Mucosa of rectum (tissue), 2 donors: ENCODE data around the gene SLC3A2.

Experiments used
- H3K27ac ChIP-seq, 2 donors: one replicate each; pipeline ENCODE4 v1.7.0; 2013; ENCODE audit warnings: inconsistent platforms in 2 of 2, low read depth in 2 of 2, low read length in 2 of 2
- H3K27me3 ChIP-seq, 2 donors: one replicate each; pipeline ENCODE4 v1.7.0; 2013; ENCODE audit warnings: low read length in 2 of 2; ENCODE audit not compliant: control insufficient read depth in 2 of 2, insufficient read depth in 2 of 2
- H3K36me3 ChIP-seq, 2 donors: one replicate each; pipeline ENCODE4 v1.7.0; 2013; ENCODE audit warnings: low read length in 2 of 2; ENCODE audit not compliant: control insufficient read depth in 2 of 2, insufficient read depth in 2 of 2
- H3K4me1 ChIP-seq, 2 donors: one replicate each; pipeline ENCODE4 v1.7.0; 2013; ENCODE audit warnings: low read length in 2 of 2, mild to moderate bottlenecking in 1 of 2; ENCODE audit not compliant: control insufficient read depth in 2 of 2, insufficient read depth in 2 of 2
- H3K4me3 ChIP-seq, 2 donors: one replicate each; pipeline ENCODE4 v1.7.0; 2013; ENCODE audit warnings: low read length in 2 of 2
- H3K9ac ChIP-seq, 2 donors: one replicate each; pipeline ENCODE4 v1.7.0; 2013; ENCODE audit warnings: low read length in 2 of 2, low read depth in 1 of 2, mild to moderate bottlenecking in 1 of 2
- H3K9me3 ChIP-seq, 2 donors: one replicate each; pipeline ENCODE4 v1.7.0; 2013; ENCODE audit warnings: low read length in 2 of 2; ENCODE audit not compliant: control insufficient read depth in 2 of 2
- donor health status: healthy.
- donor health status: Normal muscosa, but diverticular disease.

The SLC3A2 gene

DNA sequence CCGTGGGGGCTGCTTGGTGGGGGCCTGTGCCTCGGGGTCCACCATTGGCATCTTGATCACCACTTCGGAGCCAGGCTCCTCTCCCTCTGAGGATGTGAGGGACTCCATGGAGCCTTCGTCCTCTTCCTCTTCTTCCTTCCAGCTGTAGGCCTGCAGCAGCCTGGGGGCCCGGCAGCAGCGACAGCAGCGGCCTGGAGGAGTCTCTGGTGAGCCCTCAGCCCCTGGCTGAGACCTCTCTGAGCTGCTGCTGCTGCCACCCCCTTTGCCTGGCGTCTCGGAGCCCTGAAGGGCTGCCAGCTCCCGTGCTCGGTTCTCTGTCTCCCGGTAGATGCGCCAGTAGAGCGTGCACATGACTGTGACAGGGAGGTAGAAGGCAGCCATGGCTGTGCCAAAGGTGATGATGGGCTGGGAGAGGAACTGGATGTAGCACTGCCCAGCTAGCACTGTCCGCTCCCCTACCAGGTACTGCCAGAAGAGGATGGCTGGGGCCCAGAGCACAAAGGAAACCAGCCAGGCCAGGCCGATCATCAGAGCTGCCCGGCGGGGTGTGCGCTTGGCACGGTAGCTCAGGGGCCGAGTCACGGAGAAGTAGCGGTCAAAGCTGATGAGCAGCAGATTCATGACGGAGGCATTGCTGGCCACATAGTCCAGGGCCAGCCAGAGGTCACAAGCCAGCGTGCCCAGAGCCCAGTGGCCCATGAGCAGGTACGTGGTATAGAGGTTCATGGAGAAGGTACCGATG lies 29.6 kb downstream of the SLC3A2 start:
- H3K27me3 ChIP-seq = no peaks in the 10 kb centered on the region
- H3K4me3 ChIP-seq = no peak overlapping the region
- H3K4me1 ChIP-seq = peaks cover 9 to 13% of the 10 kb centered on the region in 2 donors
- H3K36me3 ChIP-seq = no peaks in the 10 kb centered on the region
- no peak overlapping the region for H3K9ac ChIP-seq
- H3K9me3 ChIP-seq = no peaks in the 10 kb centered on the region
- H3K27ac ChIP-seq = no peak overlapping the region

DNA sequence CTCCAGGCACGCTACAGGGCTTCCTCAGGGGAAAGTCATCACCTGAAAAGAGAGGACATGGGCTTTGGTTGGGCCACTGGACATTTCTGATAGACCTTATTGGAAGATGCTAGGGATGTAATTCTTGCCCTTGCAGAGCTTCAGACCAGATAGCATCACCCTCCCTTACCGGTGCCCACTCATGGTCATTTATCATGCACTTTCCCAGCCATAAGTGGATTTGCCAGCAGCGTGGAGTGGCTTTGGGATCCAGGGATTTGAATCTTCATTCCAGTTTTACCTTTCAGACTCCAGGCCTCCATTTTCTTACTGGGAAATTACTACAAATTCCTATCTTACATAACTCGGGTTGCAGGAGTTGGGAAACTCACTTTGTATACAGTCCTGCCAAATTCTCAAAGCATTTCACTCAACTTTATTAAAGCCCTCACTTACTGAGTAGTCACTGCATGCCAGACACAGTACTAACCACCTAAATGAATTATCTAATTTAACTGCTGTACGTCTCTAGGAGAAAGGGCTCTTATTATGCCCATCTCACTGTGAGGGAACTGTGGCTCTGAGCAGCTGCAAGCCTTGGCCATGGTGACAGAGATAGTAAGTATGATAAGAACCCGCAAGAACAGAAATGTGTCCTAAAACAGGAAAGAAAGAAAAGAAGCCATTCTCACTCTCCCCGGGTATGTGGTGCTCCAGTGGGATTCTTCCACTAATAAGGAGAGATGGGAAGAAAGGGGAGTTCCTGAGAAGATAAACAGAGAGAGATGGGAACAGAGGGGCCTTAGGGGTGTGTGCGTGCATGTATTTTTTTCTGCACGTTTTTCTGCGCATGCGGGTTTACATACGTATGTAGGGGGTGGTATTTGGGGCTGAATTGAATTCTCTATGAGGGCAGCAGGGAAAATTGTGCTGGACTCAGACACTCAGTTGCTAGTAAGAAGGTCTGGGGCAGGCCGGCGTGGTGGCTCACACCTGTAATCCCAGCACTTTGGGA lies 30.7 kb downstream of the SLC3A2 start:
- no peaks in the 10 kb centered on the region for H3K9me3 ChIP-seq

GRCh38 chr11:62912268-62912667 lies 31.6 kb downstream of the SLC3A2 start:
- H3K9ac ChIP-seq = no peak overlapping the region
- H3K27ac ChIP-seq = no peak overlapping the region
- H3K4me3 ChIP-seq = no peak overlapping the region
- no peaks in the 10 kb centered on the region for H3K36me3 ChIP-seq
- peaks cover 9 to 13% of the 10 kb centered on the region in 2 donors for H3K4me1 ChIP-seq
- H3K9me3 ChIP-seq = no peaks in the 10 kb centered on the region
- H3K27me3 ChIP-seq = no peaks in the 10 kb centered on the region

More for the DNA sequence above, 30.7 kb downstream of the SLC3A2 start:
- Histone ChIP-seq H3K9ac (no peak overlapping the region), H3K36me3 (no peaks in the 10 kb centered on the region), H3K4me3 (no peak overlapping the region), H3K27ac (no peak overlapping the region), H3K27me3 (no peaks in the 10 kb centered on the region), H3K4me1 (peaks cover 9 to 13% of the 10 kb centered on the region in 2 donors)

DNA sequence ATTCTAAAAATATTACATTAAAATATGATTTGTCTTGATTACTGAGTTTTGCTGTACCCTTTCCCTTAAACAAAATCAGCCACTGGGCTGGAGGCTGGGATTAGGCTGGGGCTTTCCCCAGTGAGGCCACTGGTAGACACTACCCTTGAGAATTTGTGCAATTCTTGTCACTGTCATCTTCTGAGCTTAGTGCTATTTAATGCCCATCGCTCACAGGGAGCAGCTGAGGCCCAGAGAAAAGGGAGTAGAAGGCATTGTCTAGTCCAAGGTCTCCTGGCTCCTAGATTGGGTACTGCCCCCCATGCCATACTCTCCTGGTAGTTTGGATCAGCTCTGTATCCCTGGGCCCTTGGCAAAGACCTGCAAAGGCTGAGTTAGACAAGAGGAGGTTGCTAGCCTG lies 33.7 kb downstream of the SLC3A2 start:
- Histone ChIP-seq H3K27me3 (no peaks in the 10 kb centered on the region), H3K27ac (no peak overlapping the region), H3K9me3 (no peaks in the 10 kb centered on the region), H3K9ac (no peak overlapping the region), H3K36me3 (no peaks in the 10 kb centered on the region), H3K4me1 (peaks cover 3 to 4% of the 10 kb centered on the region in 2 donors), H3K4me3 (no peak overlapping the region)

GRCh38 chr11:62917906-62918502 lies 37.3 kb downstream of the SLC3A2 start:
- H3K4me1 ChIP-seq = peaks cover 3 to 14% of the 10 kb centered on the region in 2 donors
- H3K27me3 ChIP-seq = peaks cover 7 to 10% of the 10 kb centered on the region in 2 donors
- no peak overlapping the region for H3K27ac ChIP-seq
- H3K9ac ChIP-seq = peak overlapping the region in 1 of 2 donors; percentile 31
- H3K9me3 ChIP-seq = no peaks in the 10 kb centered on the region
- no peak overlapping the region for H3K4me3 ChIP-seq
- no peaks in the 10 kb centered on the region for H3K36me3 ChIP-seq

GRCh38 chr11:62918531-62918930 lies 37.8 kb downstream of the SLC3A2 start:
- Histone ChIP-seq H3K4me3 (no peak overlapping the region), H3K4me1 (peaks cover 4 to 14% of the 10 kb centered on the region in 2 donors), H3K36me3 (no peaks in the 10 kb centered on the region), H3K27me3 (peaks cover 10 to 14% of the 10 kb centered on the region in 2 donors), H3K9ac (no peak overlapping the region), H3K9me3 (no peaks in the 10 kb centered on the region), H3K27ac (no peak overlapping the region)

DNA sequence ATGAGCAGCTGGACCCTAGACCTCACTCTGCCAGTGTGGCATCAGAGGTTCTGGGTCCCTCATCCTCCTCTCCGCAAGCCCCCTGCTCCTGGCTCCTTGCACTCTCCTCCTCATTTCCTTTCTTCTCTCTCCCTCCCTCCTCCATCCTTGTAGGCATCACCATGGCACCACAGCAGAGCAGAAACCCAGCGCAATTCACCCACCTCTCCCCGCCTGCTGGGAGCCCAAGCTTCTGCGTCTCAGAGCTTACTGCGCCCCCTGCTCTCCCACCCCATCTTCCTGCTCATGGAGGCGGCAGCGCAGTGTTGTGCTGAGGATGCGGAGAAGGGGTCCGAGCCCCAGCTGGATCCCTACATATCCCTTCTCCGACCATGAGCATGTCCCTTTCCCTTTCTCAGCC lies 38.8 kb downstream of the SLC3A2 start:
- peaks cover 6 to 16% of the 10 kb centered on the region in 2 donors for H3K4me1 ChIP-seq
- no peak overlapping the region for H3K27ac ChIP-seq
- H3K27me3 ChIP-seq = peaks cover 15 to 21% of the 10 kb centered on the region in 2 donors
- H3K9ac ChIP-seq = no peak overlapping the region
- H3K36me3 ChIP-seq = no peaks in the 10 kb centered on the region
- H3K4me3 ChIP-seq = no peak overlapping the region
- H3K9me3 ChIP-seq = no peaks in the 10 kb centered on the region

GRCh38 chr11:62919898-62920640 lies 39.4 kb downstream of the SLC3A2 start:
- H3K4me3 ChIP-seq = no peak overlapping the region
- H3K36me3 ChIP-seq = no peaks in the 10 kb centered on the region
- no peaks in the 10 kb centered on the region for H3K9me3 ChIP-seq
- H3K9ac ChIP-seq = no peak overlapping the region
- H3K27me3 ChIP-seq = peaks cover 16 to 21% of the 10 kb centered on the region in 2 donors
- H3K27ac ChIP-seq = no peak overlapping the region
- H3K4me1 ChIP-seq = peaks cover 6 to 16% of the 10 kb centered on the region in 2 donors

- H3K27ac ChIP-seq = peak within 1 kb of the TSS in 1 of 2 donors; percentile 9
- peaks cover 24 to 29% of the 10 kb centered on the region in 2 donors for H3K27me3 ChIP-seq
- H3K9ac ChIP-seq = peak within 1 kb of the TSS in 1 of 2 donors; percentile 52
- H3K36me3 ChIP-seq = no peaks in the 10 kb centered on the region
- no peaks in the 10 kb centered on the region for H3K9me3 ChIP-seq
- H3K4me1 ChIP-seq = peaks cover 6 to 18% of the 10 kb centered on the region in 2 donors
- peak within 1 kb of the TSS; percentile 60 to 65 for H3K4me3 ChIP-seq
These were observed 40.5 kb downstream of the SLC3A2 start, which contains the start of gene CHRM1 for GRCh38 chr11:62921201-62921572. CHRM1 (minus strand) TSS chr11:62921363; CDS start chr11:62911100, 10,263 bp downstream.
